ENCODE measurements around the gene MYCN. TPM values are rescaled to one million over a fixed set of nuclear protein-coding genes. Genes with fewer than 3 reads are reported as not detected.

Gene MYCN
- total and polyA plus RNA-seq, 4 donors = 0.16 to 1.3 TPM; not detected in 2

- TF ChIP-seq TAF1 (conservative IDR thresholded peaks at IDR 0.05) (no peak), EGR1 (IDR thresholded peaks at IDR 0.05; ENCODE audit: low read depth in 2 of 2) (no peak), NR2F2 (IDR thresholded peaks at IDR 0.05) (no peak), HNF4G (IDR thresholded peaks at IDR 0.05) (no peak), HNF4A (conservative IDR thresholded peaks at IDR 0.05) (no peak), YY1 (IDR thresholded peaks at IDR 0.05) (no peak), SP1 (IDR thresholded peaks at IDR 0.05) (no peak)
Measured at GRCh38 chr2:15993232-15993610, 52.9 kb downstream of the MYCN start (continued).

- H3K4me3 ChIP-seq (ENCODE audit: low read depth in 1 of 3, low read length in 3 of 3) = no peak overlapping the region
- H3K9me3 ChIP-seq (ENCODE audit: control insufficient read depth in 4 of 4, low read length in 3 of 4) = no peaks in the 10 kb centered on the region
- WGBS = 92% methylated on average over 7 of the region's 7 CpGs
- H3K9ac ChIP-seq (ENCODE audit: low read depth in 1 of 2, low read length in 2 of 2) = no peak overlapping the region
- no peak overlapping the region for H3K27ac ChIP-seq (ENCODE audit: low read depth in 1 of 2, low read length in 2 of 2)
- TF ChIP-seq SP1 (IDR thresholded peaks at IDR 0.05) (no peak), MAX (IDR thresholded peaks at IDR 0.05) (no peak), RAD21 (IDR thresholded peaks at IDR 0.05) (no peak), YY1 (IDR thresholded peaks at IDR 0.05) (no peak), RXRA (IDR thresholded peaks at IDR 0.05) (no peak), ATF3 (IDR thresholded peaks at IDR 0.05) (no peak), REST (IDR thresholded peaks at IDR 0.05) (no peak), HNF4G (IDR thresholded peaks at IDR 0.05) (no peak), HNF4A (conservative IDR thresholded peaks at IDR 0.05) (no peak), GABPA (IDR thresholded peaks at IDR 0.05 in 1 of 2, conservative IDR thresholded peaks at IDR 0.05 in 1 of 2) (no peak), FOXA2 (IDR thresholded peaks at IDR 0.05) (no peak), ZBTB33 (IDR thresholded peaks at IDR 0.05) (no peak)
- H3K36me3 ChIP-seq (ENCODE audit: control insufficient read depth in 4 of 4, insufficient read depth in 3 of 4, low read depth in 1 of 4, low read length in 3 of 4) = no peaks in the 10 kb centered on the region
- no peaks in the 10 kb centered on the region for H3K4me1 ChIP-seq (ENCODE audit: control insufficient read depth in 4 of 4, insufficient read depth in 4 of 4, low read length in 3 of 4)
- no peaks in the 10 kb centered on the region for H3K27me3 ChIP-seq (ENCODE audit: control insufficient read depth in 4 of 4, insufficient read depth in 4 of 4, low read length in 3 of 4)
- no peak for DNase-seq (ENCODE audit: low spot score)
Measured at GRCh38 chr2:15993666-15994065, 53.3 kb downstream of the MYCN start.

- 97% methylated on average over 3 of the region's 3 CpGs for WGBS
- Histone ChIP-seq H3K9me3 (ENCODE audit: control insufficient read depth in 4 of 4, low read length in 3 of 4) (no peaks in the 10 kb centered on the region), H3K4me3 (ENCODE audit: low read depth in 1 of 3, low read length in 3 of 3) (no peak overlapping the region), H3K27me3 (ENCODE audit: control insufficient read depth in 4 of 4, insufficient read depth in 4 of 4, low read length in 3 of 4) (no peaks in the 10 kb centered on the region), H3K27ac (ENCODE audit: low read depth in 1 of 2, low read length in 2 of 2) (no peak overlapping the region), H3K36me3 (ENCODE audit: control insufficient read depth in 4 of 4, insufficient read depth in 3 of 4, low read depth in 1 of 4, low read length in 3 of 4) (no peaks in the 10 kb centered on the region), H3K4me1 (ENCODE audit: control insufficient read depth in 4 of 4, insufficient read depth in 4 of 4, low read length in 3 of 4) (no peaks in the 10 kb centered on the region), H3K9ac (ENCODE audit: low read depth in 1 of 2, low read length in 2 of 2) (no peak overlapping the region)
- TF ChIP-seq FOXA1 (IDR thresholded peaks at IDR 0.05) = no peak
- TF ChIP-seq EGR1 (IDR thresholded peaks at IDR 0.05; ENCODE audit: low read depth in 2 of 2) = no peak
- no peak for TF ChIP-seq RAD21 (IDR thresholded peaks at IDR 0.05)
- no peak for TF ChIP-seq NR2F2 (IDR thresholded peaks at IDR 0.05)
- no peak for DNase-seq (ENCODE audit: low spot score)
Measured at GRCh38 chr2:15995603-15996002, 55.3 kb downstream of the MYCN start.

Small RNAs within 50 kb of the gene (small RNA-seq; reads per million reads assigned to genes)
- gene RF01210 = not detected
- not detected for gene RN7SL104P
